SK-N-MC (cell line): ENCODE data around the gene TAF1A.

Experiments used
- DNase-seq: peaks from one replicate; pipeline ENCODE4 v3.0.0-alpha.2; 2011; ENCODE audit warnings: low read depth, low spot score
- H3K27ac ChIP-seq: fragments of 200-600 bp; sonication (generic); 2 replicates; pipeline ENCODE4 v1.5.1; 2016; ENCODE audit warnings: mixed run types
- H3K36me3 ChIP-seq: fragments of 200-600 bp; sonication (generic); 2 replicates; pipeline ENCODE4 v1.6.1; 2017; ENCODE audit warnings: antibody characterized with exemption, low read length, mixed read lengths; ENCODE audit not compliant: insufficient read depth
- H3K4me3 ChIP-seq: fragments of 200-600 bp; sonication (generic); 2 replicates; pipeline ENCODE4 v1.5.1; 2016
- H3K9ac ChIP-seq: fragments of 200-600 bp; sonication (generic); 2 replicates; pipeline ENCODE4 v1.8.0; 2017; ENCODE audit warnings: mixed run types, mixed read lengths; ENCODE audit not compliant: insufficient read length
- H3K9me3 ChIP-seq: fragments of 200-600 bp; sonication (generic); 2 replicates; pipeline ENCODE4 v1.6.1; 2017; ENCODE audit warnings: low read depth, mild to moderate bottlenecking, antibody characterized with exemption, low read length, moderate library complexity, mixed read lengths
- EZH2 ChIP-seq: fragments of 200-600 bp; sonication (generic); IDR thresholded peaks from one replicate; pipeline ENCODE4 v1.6.1; 2017; ENCODE audit warnings: antibody characterized with exemption
- FOXP2 ChIP-seq: optimal IDR thresholded peaks from 2 replicates; pipeline ENCODE3; 2011; ENCODE audit warnings: mild to moderate bottlenecking, moderate library complexity; ENCODE audit not compliant: insufficient read depth; ENCODE audit errors: extremely low read length, control extremely low read depth
- POLR2AphosphoS5 ChIP-seq: IDR thresholded peaks from 2 replicates; pipeline ENCODE4 v1.6.1; 2012; ENCODE audit warnings: mild to moderate bottlenecking, low read depth, low read length, borderline replicate concordance

The TAF1A gene

GRCh38 chr1:222589462-222590302, at the start of gene TAF1A:
TAF1A (minus strand) TSS chr1:222589933.
- peak within 1 kb of the TSS; percentile 98 for H3K4me3 ChIP-seq
- peak within 1 kb of the TSS; percentile 78 for H3K9ac ChIP-seq
- peak; percentile 44 for DNase-seq
- TF ChIP-seq POLR2AphosphoS5 (peak; percentile 86), FOXP2 (no peak), EZH2 (no peak)
- H3K9me3 ChIP-seq: no peaks in the 10 kb centered on the region
- H3K27ac ChIP-seq: peak within 1 kb of the TSS; percentile 78
- peaks cover 34% of the 10 kb centered on the region for H3K36me3 ChIP-seq

GRCh38 chr1:222634180-222635013, 44.7 kb upstream of the TAF1A start:
- peak; percentile 94 for DNase-seq
- no peaks in the 10 kb centered on the region for H3K9me3 ChIP-seq

GRCh38 chr1:222632749-222633148, 43.0 kb upstream of the TAF1A start:
- H3K36me3 ChIP-seq: peaks cover 36% of the 10 kb centered on the region

More at GRCh38 chr1:222634180-222635013, 44.7 kb upstream of the TAF1A start:
- Histone ChIP-seq H3K36me3 (peaks cover 29% of the 10 kb centered on the region), H3K9ac (no peak overlapping the region), H3K4me3 (no peak overlapping the region), H3K27ac (no peak overlapping the region)
- TF ChIP-seq FOXP2 (no peak), EZH2 (no peak), POLR2AphosphoS5 (no peak)

GRCh38 chr1:222631611-222632208, 42.0 kb upstream of the TAF1A start:
- DNase-seq: no peak
- Histone ChIP-seq H3K9ac (no peak overlapping the region), H3K27ac (no peak overlapping the region), H3K4me3 (no peak overlapping the region), H3K9me3 (no peaks in the 10 kb centered on the region), H3K36me3 (peaks cover 36% of the 10 kb centered on the region)
- TF ChIP-seq POLR2AphosphoS5: no peak
- no peak for TF ChIP-seq EZH2
- TF ChIP-seq FOXP2: no peak

More at GRCh38 chr1:222632749-222633148, 43.0 kb upstream of the TAF1A start:
- Histone ChIP-seq H3K9ac (no peak overlapping the region), H3K9me3 (no peaks in the 10 kb centered on the region), H3K4me3 (no peak overlapping the region), H3K27ac (no peak overlapping the region)
- DNase-seq: no peak
- TF ChIP-seq POLR2AphosphoS5: no peak
- TF ChIP-seq EZH2: no peak
- TF ChIP-seq FOXP2: no peak

GRCh38 chr1:222629921-222630535, 40.3 kb upstream of the TAF1A start:
- TF ChIP-seq EZH2 (no peak), FOXP2 (no peak), POLR2AphosphoS5 (no peak)
- no peak overlapping the region for H3K27ac ChIP-seq
- no peak overlapping the region for H3K9ac ChIP-seq
- no peak overlapping the region for H3K4me3 ChIP-seq
- DNase-seq: no peak
- peaks cover 29% of the 10 kb centered on the region for H3K36me3 ChIP-seq
- no peaks in the 10 kb centered on the region for H3K9me3 ChIP-seq

GRCh38 chr1:222627232-222627631, 37.5 kb upstream of the TAF1A start:
- no peak for TF ChIP-seq EZH2
- no peak for TF ChIP-seq FOXP2
- TF ChIP-seq POLR2AphosphoS5: no peak
- Histone ChIP-seq H3K9me3 (no peaks in the 10 kb centered on the region), H3K4me3 (no peak overlapping the region), H3K9ac (no peak overlapping the region), H3K36me3 (peaks cover 28% of the 10 kb centered on the region; the same call in 1 of the 2 replicates), H3K27ac (no peak overlapping the region)
- DNase-seq: no peak

- peaks cover 23% of the 10 kb centered on the region; the same call in 1 of the 2 replicates for H3K36me3 ChIP-seq
- TF ChIP-seq POLR2AphosphoS5 (no peak), EZH2 (no peak), FOXP2 (no peak)
These were observed 34.5 kb upstream of the TAF1A start for GRCh38 chr1:222624214-222624613.

More at GRCh38 chr1:222624214-222624613, 34.5 kb upstream of the TAF1A start:
- H3K4me3 ChIP-seq: no peak overlapping the region
- no peak overlapping the region for H3K9ac ChIP-seq
- no peaks in the 10 kb centered on the region for H3K9me3 ChIP-seq
- H3K27ac ChIP-seq: no peak overlapping the region
- no peak for DNase-seq
